ENCODE results near the gene HIRIP3.

The HIRIP3 gene

DNA sequence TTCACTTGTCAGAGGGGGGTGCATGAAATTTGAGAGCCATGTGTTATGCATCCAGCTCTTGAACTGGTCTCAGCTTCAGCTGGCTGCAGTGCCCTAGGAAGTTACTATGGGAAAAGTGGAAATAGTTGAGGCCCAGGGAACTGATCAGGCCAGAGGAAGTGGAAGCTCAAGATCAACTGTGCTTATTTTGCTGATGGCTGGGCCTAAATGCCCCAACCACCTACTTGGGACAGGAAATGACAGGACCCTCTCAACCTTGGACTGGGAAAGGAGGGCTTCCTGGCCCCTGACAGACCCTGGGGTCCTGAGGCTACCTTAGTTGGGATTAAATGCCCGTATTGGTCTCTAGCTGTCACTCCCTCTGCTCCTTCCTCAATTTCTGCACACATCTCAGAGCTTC is 22.9 kb downstream of the HIRIP3 start (continued):
- TF ChIP-seq, protein P1, sequence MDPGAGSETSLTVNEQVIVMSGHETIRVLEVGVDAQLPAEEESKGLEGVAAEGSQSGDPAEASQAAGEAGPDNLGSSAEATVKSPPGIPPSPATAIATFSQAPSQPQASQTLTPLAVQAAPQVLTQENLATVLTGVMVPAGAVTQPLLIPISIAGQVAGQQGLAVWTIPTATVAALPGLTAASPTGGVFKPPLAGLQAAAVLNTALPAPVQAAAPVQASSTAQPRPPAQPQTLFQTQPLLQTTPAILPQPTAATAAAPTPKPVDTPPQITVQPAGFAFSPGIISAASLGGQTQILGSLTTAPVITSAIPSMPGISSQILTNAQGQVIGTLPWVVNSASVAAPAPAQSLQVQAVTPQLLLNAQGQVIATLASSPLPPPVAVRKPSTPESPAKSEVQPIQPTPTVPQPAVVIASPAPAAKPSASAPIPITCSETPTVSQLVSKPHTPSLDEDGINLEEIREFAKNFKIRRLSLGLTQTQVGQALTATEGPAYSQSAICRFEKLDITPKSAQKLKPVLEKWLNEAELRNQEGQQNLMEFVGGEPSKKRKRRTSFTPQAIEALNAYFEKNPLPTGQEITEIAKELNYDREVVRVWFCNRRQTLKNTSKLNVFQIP (CRISPR knock-in tag; IDR thresholded peaks at IDR 0.05; ENCODE audit: borderline replicate concordance, low read depth): no peak
- no peak for TF ChIP-seq ARNTL (CRISPR knock-in tag; IDR thresholded peaks at IDR 0.05; ENCODE audit: borderline replicate concordance, low read depth)
- no peak for TF ChIP-seq GLIS3 (CRISPR knock-in tag; IDR thresholded peaks at IDR 0.05)

DNA sequence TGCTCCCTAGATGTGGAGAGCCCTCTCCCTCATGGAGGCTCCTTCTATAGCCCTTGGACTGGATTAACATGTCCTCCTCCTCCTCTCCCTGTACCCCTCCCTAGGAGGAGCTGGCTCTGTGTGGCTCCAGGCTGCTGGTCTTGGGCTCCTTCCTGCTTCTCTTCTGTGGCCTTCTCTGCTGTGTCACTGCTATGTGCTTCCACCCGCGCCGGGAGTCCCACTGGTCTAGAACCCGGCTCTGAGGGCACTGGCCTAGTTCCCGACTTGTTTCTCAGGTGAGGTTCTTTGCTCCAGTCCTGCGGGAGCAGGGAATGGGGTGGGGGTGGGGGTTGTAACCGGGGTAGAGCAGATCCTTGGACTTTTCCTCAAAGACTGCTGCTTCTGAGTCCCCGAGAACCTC is 24.1 kb downstream of the HIRIP3 start:
- no peak for TF ChIP-seq ZNF565 (CRISPR knock-in tag; conservative IDR thresholded peaks at IDR 0.05; ENCODE audit: low read depth)
- TF ChIP-seq ISL1 (CRISPR knock-in tag; IDR thresholded peaks at IDR 0.05): no peak
- no peak for TF ChIP-seq PPARA (CRISPR knock-in tag; IDR thresholded peaks at IDR 0.05; ENCODE audit: borderline replicate concordance)
- TF ChIP-seq GLIS3 (CRISPR knock-in tag; IDR thresholded peaks at IDR 0.05): no peak
- TF ChIP-seq CSDC2 (CRISPR knock-in tag; IDR thresholded peaks at IDR 0.05): no peak
- TF ChIP-seq SNAI2 (CRISPR knock-in tag; IDR thresholded peaks at IDR 0.05): no peak
- TF ChIP-seq OSR1 (CRISPR knock-in tag; IDR thresholded peaks at IDR 0.05): no peak
- TF ChIP-seq, protein P2, sequence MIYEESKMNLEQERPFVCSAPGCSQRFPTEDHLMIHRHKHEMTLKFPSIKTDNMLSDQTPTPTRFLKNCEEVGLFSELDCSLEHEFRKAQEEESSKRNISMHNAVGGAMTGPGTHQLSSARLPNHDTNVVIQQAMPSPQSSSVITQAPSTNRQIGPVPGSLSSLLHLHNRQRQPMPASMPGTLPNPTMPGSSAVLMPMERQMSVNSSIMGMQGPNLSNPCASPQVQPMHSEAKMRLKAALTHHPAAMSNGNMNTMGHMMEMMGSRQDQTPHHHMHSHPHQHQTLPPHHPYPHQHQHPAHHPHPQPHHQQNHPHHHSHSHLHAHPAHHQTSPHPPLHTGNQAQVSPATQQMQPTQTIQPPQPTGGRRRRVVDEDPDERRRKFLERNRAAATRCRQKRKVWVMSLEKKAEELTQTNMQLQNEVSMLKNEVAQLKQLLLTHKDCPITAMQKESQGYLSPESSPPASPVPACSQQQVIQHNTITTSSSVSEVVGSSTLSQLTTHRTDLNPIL (CRISPR knock-in tag; IDR thresholded peaks at IDR 0.05; ENCODE audit: low read depth): no peak
- TF ChIP-seq BACH2 (CRISPR knock-in tag; IDR thresholded peaks at IDR 0.05; ENCODE audit: borderline replicate concordance): no peak
- ATAC-seq: no peak

DNA sequence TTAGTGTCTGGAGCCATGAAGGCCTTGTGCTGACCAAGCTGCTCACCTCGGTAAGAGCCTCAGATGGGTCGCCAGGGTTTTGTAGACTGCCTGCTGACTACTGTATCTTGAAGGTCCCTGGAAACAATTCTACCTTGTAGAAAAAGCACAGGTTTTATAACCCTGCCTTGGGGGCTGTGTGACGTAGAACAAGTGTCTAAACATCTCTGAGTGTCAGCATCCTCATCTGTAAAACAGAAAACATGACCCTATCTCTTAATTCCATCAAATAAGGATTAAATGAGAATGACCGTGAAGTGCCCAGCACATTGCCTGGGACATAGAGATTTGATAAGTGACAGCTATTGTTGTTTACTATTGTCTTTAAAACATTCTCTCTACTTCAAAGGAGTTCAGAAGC is 27.2 kb downstream of the HIRIP3 start:
- TF ChIP-seq SNAI2 (CRISPR knock-in tag; IDR thresholded peaks at IDR 0.05) (no peak), CSDC2 (CRISPR knock-in tag; IDR thresholded peaks at IDR 0.05) (no peak), BACH2 (CRISPR knock-in tag; IDR thresholded peaks at IDR 0.05; ENCODE audit: borderline replicate concordance) (no peak)
- no peak for ATAC-seq

DNA sequence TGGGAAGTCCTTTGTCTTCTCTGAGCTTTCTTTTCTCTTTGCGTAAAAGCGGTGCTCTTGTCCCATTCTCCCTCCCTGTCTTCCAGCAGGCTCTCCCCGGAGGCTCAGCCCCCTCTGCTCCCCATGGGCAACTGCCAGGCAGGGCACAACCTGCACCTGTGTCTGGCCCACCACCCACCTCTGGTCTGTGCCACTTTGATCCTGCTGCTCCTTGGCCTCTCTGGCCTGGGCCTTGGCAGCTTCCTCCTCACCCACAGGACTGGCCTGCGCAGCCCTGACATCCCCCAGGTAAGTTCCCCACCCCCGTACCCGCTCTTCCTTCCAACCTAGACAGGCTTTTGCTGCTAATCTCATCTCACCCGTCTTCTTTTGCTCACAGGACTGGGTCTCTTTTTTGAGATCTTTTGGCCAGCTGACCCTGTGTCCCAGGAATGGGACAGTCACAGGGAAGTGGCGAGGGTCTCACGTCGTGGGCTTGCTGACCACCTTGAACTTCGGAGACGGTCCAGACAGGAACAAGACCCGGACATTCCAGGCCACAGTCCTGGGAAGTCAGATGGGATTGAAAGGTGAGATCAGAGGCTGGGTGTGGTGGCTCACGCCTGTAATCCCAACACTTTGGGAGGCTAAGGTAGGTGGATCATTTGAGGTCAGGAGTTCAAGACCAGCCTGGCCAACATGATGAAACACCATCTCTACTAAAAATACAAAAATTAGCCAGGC is 32.2 kb downstream of the HIRIP3 start:
- ATAC-seq: no peak

DNA sequence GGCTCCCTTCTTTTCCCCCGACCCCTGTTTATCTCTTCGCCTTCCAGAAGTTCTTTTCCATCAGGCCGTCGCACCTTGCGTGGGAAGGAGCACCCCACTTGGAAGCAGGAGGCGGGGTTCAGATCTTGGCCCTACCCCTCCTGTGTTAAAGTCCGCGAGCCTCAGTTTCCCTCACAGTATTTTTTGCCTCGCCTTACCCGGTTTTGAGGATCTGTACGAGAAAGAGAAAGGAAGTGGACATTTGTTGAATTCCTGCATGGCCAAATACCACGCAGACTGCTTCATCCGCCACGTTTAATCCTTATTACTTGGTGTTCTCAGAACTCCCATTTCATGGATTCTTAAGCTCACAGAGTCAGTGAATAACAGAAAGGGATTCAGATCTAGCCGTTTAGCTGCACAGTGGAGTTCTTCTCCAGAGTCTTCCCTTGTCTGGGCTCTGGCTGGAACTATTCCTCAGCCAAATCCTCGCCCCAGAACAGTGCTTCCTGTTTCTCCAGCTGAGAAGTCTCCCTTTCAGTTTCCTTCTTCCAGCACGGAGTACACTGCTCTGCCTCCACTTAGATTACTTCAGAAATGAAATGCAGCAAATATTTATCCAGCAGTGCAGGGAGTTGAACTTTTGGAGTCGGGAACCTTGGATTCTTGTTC is 32.9 kb downstream of the HIRIP3 start:
- TF ChIP-seq CSDC2 (CRISPR knock-in tag; IDR thresholded peaks at IDR 0.05) (no peak), TOX (CRISPR knock-in tag; IDR thresholded peaks at IDR 0.05; ENCODE audit: borderline replicate concordance) (no peak), ZC3H10 (CRISPR knock-in tag; IDR thresholded peaks at IDR 0.05) (no peak), RARB (CRISPR knock-in tag; IDR thresholded peaks at IDR 0.05) (no peak), ISL1 (CRISPR knock-in tag; IDR thresholded peaks at IDR 0.05) (no peak), SNAI2 (CRISPR knock-in tag; IDR thresholded peaks at IDR 0.05) (no peak)
- ATAC-seq: peak; percentile 45

More for the DNA sequence above, 32.2 kb downstream of the HIRIP3 start:
- TF ChIP-seq ARNTL (CRISPR knock-in tag; IDR thresholded peaks at IDR 0.05; ENCODE audit: borderline replicate concordance, low read depth) (no peak), ZFP30 (CRISPR knock-in tag; IDR thresholded peaks at IDR 0.05) (no peak), RARB (CRISPR knock-in tag; IDR thresholded peaks at IDR 0.05) (no peak), BACH2 (CRISPR knock-in tag; IDR thresholded peaks at IDR 0.05; ENCODE audit: borderline replicate concordance) (no peak), ZFP3 (CRISPR knock-in tag; IDR thresholded peaks at IDR 0.05) (no peak), ESRRG (CRISPR knock-in tag; IDR thresholded peaks at IDR 0.05) (no peak), ZNF70 (CRISPR knock-in tag; IDR thresholded peaks at IDR 0.05) (no peak), TOX (CRISPR knock-in tag; IDR thresholded peaks at IDR 0.05; ENCODE audit: borderline replicate concordance) (no peak), ISL1 (CRISPR knock-in tag; IDR thresholded peaks at IDR 0.05) (no peak), TCF4 (CRISPR knock-in tag; IDR thresholded peaks at IDR 0.05; ENCODE audit: borderline replicate concordance) (no peak)
- TF ChIP-seq, protein P2 (CRISPR knock-in tag; IDR thresholded peaks at IDR 0.05; ENCODE audit: low read depth): no peak
